ENCODE results near the gene SPATA16. TPM values are rescaled to one million over a fixed set of nuclear protein-coding genes. Genes with fewer than 3 reads are reported as not detected.
"Not testable (repeated sequence)": the region's sequence is repeated elsewhere in the genome, so short reads cannot be mapped to it uniquely, and the experiment has no call there.

SPATA16 gene
- polyA plus RNA-seq, 1 donor = not detected

DNA sequence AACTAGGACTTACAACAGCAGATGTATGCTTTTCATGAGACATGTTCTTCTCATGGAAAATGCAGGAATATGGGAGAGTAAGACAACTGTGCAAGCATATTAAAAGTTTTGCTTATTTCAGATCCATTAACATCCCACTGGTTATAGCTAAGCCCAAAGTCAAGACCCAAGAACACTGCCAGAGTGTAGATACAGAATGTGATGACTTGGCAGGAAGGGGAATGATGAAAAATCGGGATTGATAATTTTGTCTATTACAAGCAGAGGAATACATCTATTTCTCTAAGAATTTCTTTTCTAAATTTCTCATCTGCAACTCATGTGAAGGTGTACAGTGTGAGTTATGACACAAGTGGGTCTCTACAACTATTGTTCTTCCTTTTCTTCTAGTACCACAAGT lies 76.4 kb downstream of the SPATA16 start:
- DNase-seq (ENCODE audit: low read depth) = no peak

DNA sequence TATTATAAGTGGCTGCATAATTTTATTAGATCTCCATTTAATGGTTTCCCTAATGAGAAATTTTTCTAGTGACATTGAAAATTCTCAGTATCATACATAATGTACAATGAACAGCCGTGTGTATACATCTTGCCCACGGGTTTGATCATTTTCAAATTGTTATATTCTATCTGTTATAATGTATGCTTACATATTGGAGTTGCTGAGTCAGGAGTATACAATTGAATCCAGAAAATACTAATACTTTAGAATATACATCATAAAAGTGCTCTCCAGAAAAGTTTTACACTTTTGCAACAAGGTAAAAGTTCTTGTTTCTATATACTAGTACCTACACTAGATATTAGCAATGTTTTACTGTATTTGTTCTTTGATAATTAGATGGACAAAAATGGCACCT lies 82.8 kb downstream of the SPATA16 start:
- no peak for DNase-seq (ENCODE audit: low read depth)

DNA sequence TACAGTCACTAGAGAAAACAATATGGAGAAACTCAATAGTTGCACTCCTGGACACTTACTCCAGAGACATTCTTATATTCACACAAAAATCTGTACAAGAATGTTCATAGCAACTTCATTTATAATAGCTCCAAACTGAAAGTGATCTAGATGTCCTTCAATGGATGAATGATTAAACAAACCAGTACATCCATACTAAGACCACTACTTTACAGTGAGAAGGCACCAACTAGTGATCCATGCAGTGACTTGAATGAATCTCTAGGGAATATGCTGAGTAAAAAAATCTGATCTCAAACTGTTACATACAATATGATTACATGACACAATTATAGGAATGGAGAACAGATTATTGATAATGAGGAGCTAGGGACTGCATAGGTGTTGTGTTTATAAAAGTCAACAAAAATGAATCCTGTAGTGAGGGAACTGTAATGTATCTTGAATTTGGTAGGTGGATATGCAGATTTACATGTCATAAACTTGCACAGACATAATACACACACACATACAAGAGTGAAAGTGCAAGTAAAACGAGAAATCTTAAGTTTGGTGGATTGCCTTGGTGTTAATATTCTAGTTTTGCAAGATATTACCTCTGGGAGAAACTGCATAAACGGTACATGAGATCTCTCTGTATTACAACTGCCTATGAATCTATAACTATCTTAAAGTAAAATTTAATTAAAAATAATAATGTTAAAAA lies 85.7 kb downstream of the SPATA16 start:
- DNase-seq (ENCODE audit: low read depth) = no peak

DNA sequence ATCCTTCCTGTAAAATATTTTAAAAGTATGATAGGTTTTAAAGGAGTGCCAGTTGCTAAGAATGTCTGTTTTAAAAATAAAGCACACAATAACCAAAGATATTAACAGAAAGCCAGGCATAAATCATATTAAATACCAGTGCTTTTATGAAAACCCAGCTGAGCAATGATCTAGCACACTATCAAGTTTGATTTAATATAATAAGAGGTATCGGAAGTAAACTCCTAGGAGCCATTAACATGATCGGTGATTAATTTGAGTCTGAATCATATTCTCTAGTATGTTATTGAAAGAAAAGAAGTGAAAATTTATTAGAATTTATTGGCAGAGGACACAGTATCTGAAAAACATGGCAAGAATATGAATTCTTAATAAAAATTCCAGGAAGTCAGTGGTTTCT lies 91.7 kb downstream of the SPATA16 start:
- DNase-seq (ENCODE audit: low read depth) = no peak

DNA sequence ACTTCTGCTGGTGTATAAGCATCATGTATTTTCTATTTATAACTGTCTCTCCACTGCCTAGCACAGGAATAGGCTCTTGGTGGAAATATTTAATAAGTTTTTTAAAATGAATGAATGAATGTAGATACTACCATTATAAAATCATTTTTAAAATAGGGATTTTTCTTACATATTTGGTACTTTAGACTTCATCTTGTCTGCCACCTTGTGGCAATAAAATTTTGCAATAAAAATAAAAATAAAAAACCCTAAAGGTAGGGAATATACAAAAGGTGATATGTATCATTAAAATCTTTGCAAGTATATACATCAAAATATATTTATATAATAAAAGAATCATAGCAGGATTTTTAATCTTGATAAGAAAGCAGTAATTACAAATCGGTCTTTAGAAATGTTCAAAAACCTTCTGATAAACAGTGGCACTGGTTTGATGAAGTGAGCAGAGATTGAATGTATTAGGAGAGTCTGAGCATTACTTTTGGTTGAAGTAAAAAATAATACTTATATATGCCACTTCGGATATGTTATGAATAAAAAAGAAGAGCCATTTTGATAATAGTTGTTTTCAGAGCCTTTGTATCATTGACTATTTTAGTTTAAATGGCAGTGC lies 95.2 kb downstream of the SPATA16 start:
- no peak for DNase-seq (ENCODE audit: low read depth)

DNA sequence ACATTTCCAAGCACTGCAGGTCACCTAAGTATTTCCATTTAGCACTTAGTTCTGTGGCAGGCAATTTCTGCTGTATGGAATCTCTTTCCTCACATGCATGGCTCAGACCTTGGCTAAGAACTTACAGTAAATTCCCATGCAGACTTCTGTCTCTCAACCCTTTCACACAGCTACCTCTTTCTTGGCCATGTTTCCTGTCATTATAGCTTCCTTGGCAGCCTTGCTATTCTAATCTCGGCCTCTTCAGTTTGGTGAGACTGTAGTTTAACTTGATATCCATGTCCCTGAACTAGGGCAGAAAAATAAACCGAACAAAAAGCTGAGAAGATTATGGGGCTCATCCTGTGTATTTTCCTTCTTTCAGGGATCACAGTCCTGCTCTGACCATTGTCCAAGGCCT lies 96.0 kb downstream of the SPATA16 start:
- DNase-seq (ENCODE audit: low read depth) = no peak

DNA sequence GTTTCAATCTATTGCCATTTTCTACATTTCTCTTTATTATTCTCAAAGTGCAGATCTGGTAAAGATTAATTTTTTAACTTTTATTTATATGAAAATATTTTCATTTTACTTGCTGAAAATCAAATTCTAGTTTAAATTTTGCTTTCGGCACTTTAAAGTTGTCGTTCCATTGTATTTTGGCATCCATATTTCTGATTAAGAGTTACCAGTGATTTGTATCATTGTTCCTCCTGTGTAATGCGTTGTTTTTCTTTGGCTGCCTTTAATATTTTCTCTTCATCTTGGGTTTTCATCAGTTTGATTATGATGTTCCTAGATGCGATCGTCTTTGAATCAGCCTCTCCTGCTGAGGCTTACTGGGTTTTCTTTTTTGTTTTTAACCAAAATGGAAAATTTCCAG lies 97.3 kb downstream of the SPATA16 start:
- no peak for DNase-seq (ENCODE audit: low read depth)

DNA sequence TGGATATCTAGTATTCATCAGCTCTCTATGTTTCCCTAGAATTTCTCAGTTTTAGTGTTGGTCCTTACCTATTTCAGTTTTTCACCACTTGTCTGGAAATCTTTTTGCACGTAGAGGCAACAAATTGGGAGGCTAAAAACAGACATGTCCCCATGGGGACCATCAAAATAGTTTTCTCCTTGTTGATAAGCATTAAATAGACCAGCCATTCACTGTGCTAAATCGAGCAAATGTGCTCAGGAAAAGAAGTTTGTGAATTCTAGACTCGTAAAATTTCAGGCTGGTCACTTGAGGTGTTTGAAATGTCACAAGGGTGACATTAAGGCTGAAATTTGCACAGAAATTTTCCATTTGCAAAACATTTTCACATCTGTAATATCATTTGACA lies 102.6 kb downstream of the SPATA16 start:
- no peak for DNase-seq (ENCODE audit: low read depth)

DNA sequence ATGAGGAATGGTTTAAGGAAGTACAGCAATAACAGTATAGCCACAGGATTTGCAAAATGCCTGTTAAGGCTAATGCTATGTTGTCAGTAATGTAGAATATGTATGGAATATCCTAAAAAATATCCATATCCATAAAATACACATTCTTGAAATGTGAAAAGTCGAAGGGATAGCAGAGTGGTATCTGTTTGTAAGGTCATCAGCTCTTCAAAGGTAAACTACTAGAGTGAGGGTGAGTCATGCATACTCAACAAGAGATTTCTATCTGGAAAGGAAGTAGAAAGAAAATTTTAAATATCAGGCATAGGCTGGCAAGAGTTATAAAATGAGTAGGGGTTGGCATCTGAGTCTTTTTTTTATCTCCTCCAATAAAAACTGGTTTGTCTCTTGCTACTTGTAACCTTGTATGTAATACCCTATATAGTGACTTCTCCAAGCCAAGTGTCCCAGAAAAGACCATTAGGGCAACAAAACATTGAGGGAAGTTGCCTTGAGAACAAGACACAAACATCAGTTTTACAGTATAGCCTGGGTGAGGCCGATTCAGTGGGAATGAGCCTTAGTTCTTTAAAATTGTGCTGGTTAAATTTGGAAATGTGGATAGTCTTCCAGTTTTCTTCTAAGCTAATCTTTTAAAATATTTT lies 103.1 kb downstream of the SPATA16 start:
- no peak for DNase-seq (ENCODE audit: low read depth)

DNA sequence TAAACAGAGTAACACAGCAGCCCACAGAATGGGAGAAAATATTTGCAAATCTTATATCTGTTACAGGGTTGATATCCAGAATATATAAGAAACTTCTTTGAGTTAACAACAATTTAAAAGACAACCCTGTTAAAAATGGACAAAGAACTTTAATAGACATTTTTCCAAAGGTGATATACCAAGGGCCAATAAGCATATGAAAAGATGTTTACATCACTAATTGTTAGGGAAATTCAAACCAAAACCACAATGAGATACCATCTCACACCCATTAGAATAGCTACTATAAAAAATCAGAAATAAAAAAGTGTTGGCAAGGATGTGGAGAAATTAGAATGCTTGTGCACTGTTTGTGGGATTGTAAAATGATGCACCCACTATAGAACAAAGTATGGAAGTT lies 110.8 kb downstream of the SPATA16 start:
- no peak for DNase-seq (ENCODE audit: low read depth)

DNA sequence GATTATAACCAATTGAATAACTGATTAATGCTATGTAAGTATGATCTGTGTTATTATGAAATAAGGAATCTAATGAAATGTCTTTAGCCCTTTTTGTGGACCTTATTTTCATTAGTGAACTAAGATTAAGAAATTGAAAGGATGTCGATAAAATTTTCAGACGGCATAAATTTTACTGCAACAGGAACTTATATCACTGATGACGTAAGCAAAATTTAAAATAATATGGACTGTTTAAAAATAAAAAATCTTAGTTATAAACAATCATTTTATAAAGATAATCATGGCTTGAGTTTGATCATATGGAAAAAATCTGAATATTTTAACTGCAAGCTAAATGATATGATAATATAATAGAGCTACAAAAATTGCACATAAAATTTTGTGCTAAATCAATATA lies 112.7 kb downstream of the SPATA16 start:
- DNase-seq (ENCODE audit: low read depth) = no peak

DNA sequence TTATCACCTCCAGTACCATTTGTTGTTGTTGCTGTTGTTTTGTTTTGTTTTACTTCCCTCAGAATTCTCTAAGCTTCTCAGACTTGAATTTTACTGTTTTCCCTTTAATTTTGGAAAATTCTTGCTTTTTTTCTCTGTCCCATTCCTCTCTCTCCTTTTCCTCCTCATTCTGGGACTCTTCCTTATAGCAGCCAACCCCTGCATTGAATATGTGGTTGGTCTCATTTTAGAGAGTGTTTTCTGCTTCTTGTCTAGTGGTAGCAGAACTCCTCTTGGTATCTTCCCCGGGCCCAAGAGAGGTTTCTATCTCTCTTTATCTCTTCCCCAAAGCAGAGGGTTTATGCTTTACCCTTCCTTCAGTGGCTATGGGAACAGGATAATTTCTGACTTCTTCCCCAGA lies 113.6 kb downstream of the SPATA16 start:
- no peak for DNase-seq (ENCODE audit: low read depth)

DNA sequence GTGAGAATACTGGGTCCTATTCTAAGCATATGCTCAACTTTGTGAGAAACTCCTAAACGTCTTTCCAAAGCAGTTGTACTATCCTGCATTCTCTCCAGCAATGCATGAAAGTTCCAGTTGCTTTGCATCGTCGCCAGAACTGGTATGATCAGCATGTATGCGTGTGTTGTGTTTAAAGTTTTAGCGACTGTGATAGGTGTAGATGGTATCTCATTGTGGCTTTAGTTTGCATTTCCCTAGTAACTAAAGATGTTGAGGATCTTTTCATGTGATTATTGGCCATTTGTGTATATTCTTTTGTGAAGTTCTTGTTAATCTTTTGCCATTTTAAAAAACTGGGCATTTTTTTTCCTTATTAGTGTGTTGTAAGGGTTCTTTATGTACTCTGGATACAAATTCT lies 115.1 kb downstream of the SPATA16 start:
- no peak for DNase-seq (ENCODE audit: low read depth)

DNA sequence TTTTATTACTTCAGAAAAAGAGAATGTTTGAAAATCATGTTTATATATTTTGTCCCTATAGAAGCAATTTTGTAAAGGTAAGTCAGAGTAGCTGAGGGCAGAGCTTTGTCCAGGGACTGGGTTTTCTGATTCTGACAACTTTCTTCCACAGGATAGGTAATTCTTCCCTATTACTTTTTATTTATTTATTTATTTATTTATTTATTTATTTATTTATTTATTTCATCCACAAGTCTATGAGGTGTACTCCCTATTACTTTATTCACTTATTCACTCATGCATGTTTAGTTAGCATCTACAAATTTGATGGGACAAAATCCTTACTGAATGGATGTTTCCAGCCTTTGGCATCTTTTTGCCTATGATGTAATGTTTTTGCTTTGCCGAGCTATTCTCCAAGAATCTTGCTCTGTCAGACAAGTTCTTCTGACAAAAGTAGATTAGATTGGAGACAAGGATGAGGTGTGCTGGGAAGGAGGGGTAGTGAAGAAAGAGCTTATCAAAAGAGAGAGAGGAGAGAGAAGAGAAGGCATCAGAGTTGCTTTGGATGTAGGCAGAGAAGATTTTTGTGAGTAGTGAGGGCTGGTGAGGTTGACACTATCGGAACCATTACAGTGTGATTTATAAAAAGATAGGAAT lies 119.4 kb downstream of the SPATA16 start:
- no peak for DNase-seq (ENCODE audit: low read depth)

DNA sequence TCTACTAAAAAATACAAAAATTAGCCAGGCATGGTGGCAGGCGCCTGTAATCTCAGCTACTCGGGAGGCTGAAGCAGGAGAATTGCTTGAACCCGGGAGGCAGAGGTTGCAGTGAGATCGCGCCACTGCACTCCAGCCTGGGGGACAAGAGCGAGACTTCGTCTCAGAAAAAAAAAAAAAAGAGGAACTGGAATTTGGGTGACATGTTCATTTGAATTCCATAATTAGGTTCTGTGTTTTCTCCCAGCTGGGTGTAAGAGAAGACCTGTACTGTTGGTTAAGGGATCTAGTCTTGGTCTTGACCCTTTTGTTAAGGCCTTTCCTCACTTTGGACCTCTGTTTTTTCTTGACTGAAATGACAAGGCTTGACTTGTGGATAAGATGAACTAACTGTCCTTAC lies 120.9 kb downstream of the SPATA16 start:
- DNase-seq (ENCODE audit: low read depth) = not testable (repeated sequence)

DNA sequence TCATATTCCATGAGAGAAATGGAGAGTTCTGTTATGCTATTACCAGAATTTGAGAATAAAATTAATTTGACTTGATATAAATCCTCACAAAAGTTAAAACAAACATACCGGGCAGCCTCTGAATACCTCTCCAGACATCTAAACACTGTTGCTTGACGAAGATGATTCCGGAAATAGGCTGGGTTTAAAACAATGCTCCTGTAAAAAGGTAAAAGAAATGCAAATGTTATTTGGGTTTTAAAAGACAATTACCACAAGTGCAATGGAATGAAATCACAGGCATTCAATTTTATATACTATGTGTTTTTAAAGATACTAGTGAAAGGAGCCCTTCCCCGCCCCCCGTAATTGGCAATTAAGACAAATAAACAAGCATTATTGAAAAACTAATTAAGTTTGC lies 121.7 kb downstream of the SPATA16 start:
- no peak for DNase-seq (ENCODE audit: low read depth)

DNA sequence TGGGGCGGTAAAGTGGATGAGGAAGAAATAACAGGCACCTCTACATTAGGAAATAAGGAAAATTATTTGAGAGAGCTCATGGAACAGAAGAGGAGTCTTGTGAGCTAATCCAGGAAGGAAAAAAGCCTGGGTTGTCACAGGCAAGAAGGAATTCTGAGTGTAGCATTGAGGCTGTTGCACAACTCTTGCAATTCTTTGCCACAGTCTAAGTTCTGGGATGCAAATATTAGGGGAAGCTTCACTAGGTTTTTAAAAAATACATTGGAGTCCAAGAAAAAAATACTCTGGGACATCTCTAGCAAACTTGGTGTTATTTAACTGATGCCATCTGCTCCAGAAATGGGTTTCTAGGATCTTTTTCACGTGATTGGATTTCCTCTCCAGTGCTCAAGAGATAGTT lies 122.3 kb downstream of the SPATA16 start:
- DNase-seq (ENCODE audit: low read depth) = no peak

DNA sequence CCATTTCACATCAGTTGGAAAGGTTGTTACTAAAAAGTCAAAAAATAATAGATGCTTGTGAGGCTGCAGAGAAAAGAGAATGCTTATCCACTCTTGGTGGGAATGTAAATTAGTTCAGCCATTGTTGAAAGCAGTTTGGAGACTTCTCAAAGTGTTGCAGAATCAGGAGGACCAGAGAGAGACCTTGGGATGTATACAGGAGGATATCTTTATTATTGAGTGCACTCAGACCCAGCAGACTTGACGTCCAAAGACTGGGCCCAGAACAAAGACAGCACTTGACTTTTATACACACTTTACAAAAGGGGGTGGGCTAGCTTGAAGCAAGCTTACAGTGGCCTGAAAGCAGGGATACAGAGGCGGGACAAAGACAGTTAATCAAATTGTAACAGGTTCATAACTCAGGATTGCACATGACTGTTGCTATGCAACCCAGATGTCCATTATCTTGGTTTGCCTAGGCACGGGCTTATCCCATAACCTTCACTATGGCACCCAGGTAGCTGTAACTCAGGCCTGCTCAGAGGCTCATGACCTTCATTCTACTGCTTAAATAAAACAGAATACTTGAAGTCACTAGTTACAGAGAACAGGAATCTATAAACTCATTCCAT lies 127.7 kb downstream of the SPATA16 start:
- DNase-seq (ENCODE audit: low read depth) = no peak

DNA sequence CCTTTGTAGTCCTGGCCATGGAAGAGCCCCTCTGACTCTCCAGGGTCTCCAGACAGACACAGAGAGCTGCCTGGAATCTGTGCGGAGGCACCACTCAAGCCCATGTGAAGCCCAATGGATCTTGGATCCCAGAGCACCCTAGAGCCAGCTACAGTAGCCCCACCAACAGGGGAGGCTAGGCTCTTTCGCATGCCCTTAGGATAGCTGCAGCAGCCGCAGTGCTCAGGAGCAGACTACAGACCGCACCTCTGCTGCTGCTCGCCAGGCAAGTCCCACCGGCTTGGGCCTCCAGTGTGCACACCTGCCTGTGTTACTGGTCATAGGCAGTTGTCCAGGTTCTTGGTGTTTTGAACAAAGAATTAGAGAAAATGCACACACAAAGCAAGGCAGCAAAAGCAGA lies 131.6 kb downstream of the SPATA16 start:
- DNase-seq (ENCODE audit: low read depth) = no peak

DNA sequence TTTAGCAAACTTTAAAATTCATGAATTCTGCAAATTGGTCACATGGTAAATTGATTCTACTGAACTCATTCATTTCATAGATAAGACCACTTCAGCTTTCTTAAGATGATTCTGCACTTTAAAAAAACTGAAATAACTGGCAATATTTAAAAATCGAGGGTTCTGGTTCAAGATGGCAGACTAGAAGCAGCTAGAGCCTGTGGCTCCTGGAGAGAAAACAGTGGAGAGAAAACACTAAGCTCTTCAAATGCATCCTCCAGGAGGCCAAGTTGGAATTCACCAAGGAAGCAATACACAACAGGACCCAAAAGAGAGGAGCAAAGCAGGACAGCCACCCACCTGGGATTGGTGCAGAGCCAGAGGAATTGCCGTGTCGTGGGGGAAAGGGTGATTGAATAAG lies 132.1 kb downstream of the SPATA16 start:
- no peak for DNase-seq (ENCODE audit: low read depth)

DNA sequence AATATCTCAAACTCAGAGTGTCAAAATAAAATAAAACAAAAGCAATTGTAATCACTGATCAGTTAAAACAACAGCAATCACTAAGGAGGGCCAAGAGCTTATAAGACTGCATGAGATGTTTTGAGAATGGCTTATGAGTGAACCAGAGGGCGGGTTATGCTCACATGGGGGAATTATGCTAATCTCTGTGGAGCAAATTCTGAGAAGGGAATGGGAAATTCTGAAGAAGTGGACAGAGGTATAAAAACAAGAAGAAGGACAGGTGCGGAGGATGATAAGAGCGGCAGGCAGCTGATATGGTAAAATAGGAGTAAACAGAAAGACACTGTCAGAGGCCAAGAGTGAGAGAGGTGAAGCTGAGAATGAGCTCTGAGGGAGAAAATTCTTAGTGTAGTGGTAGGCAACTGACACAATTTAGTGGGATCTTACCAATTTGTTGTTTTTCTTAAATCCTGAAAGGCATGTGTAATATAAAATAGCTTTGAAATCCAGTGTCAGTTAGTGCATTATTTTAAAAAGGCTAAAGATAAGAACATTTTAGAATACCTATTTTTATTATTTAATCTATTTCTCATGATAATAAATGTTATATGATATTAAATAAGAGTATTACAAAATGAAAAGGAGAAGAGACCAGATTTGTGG lies 133.8 kb downstream of the SPATA16 start:
- DNase-seq (ENCODE audit: low read depth) = no peak

DNA sequence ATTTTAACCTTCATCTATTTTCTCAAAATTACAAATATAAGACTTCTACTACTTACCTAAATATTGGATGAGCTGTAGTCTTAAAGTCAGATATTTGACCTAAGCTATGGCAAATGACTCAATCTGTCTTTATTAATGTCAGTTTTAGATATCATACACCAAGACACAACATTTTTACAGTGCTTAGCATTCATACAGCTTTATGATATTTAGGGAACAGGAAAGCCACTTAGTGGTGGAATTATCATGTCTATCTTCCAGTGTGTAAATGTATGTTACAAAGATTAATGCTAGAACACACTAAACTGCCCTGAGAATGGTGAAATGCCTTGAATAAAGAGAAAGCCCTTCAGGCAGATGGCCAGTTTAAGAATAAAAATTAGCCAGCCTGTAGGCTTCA lies 135.0 kb downstream of the SPATA16 start:
- DNase-seq (ENCODE audit: low read depth) = no peak

Data from forelimb muscle (tissue), 1 donor.